DND-41 (cell line): ENCODE results near the gene DSCAML1.

Source experiments
- ATAC-seq: fragments of 200-7000 bp; cut with Tn5 transposase; 3 replicates; pipeline ENCODE4 v1.9.1; 2021; ENCODE audit warnings: low read depth; ENCODE audit not compliant: insufficient read depth
- DNase-seq: peaks from one replicate; pipeline ENCODE4 v3.0.0-alpha.2; 2020
- H2AFZ ChIP-seq: 2 replicates; pipeline ENCODE4 v1.6.0; 2012; ENCODE audit warnings: low read depth, low read length
- H3K27ac ChIP-seq: 2 replicates; pipeline ENCODE4 v1.5.1; 2012; ENCODE audit warnings: low read length, inconsistent platforms
- H3K27me3 ChIP-seq: fragments of 200-600 bp; sonication (generic); 2 replicates; pipeline ENCODE4 v1.6.0; 2012; ENCODE audit warnings: low read length, mild to moderate bottlenecking, inconsistent platforms; ENCODE audit not compliant: insufficient read depth, poor library complexity
- H3K36me3 ChIP-seq: 2 replicates; pipeline ENCODE4 v1.5.1; 2012; ENCODE audit warnings: low read length, inconsistent platforms; ENCODE audit not compliant: insufficient read depth
- H3K4me1 ChIP-seq: 2 replicates; pipeline ENCODE4 v1.5.1; 2012; ENCODE audit warnings: mild to moderate bottlenecking, low read length; ENCODE audit not compliant: insufficient read depth
- H3K4me2 ChIP-seq: 2 replicates; pipeline ENCODE4 v1.6.0; 2012; ENCODE audit warnings: mild to moderate bottlenecking, moderate library complexity, low read length, inconsistent platforms; ENCODE audit not compliant: insufficient read depth
- H3K4me3 ChIP-seq, 2 experiments: fragments of 200-600 bp in 1 of 2; shearing (Covaris generic) in 1 of 2; 2 replicates each; pipeline ENCODE4 v1.5.1; 2012 to 2016; ENCODE audit warnings: inconsistent platforms in 2 of 2, low read length in 2 of 2, mild to moderate bottlenecking in 2 of 2, low read depth in 1 of 2, moderate library complexity in 1 of 2
- H3K79me2 ChIP-seq: 2 replicates; pipeline ENCODE4 v1.6.0; 2012; ENCODE audit warnings: low read length, inconsistent platforms; ENCODE audit not compliant: insufficient read depth
- H3K9ac ChIP-seq: 2 replicates; pipeline ENCODE4 v1.6.0; 2012; ENCODE audit warnings: low read depth, mild to moderate bottlenecking, inconsistent platforms, low read length, moderate library complexity
- H3K9me3 ChIP-seq: 2 replicates; pipeline ENCODE4 v1.5.1; 2012; ENCODE audit warnings: low read length, moderate library complexity, mild to moderate bottlenecking, inconsistent platforms; ENCODE audit not compliant: insufficient read depth, severe bottlenecking
- H4K20me1 ChIP-seq: 2 replicates; pipeline ENCODE4 v1.6.0; 2012; ENCODE audit warnings: low read length; ENCODE audit not compliant: insufficient read depth
- CTCF ChIP-seq: IDR thresholded peaks from 2 replicates; pipeline ENCODE4 v1.5.1; 2012; ENCODE audit warnings: borderline replicate concordance, low read length, moderate library complexity, mild to moderate bottlenecking; ENCODE audit not compliant: poor library complexity, severe bottlenecking; ENCODE audit errors: extremely low read depth
- EZH2 ChIP-seq: IDR thresholded peaks from 3 replicates; pipeline ENCODE4 v1.6.1; 2012; ENCODE audit warnings: borderline replicate concordance, low read depth, mild to moderate bottlenecking, moderate library complexity, low read length, inconsistent platforms; ENCODE audit not compliant: severe bottlenecking

The DSCAML1 gene

GRCh38 chr11:117793583-117793982 lies 3.4 kb downstream of the DSCAML1 start:
- Histone ChIP-seq H3K79me2 (no peaks in the 10 kb centered on the region), H4K20me1 (no peaks in the 10 kb centered on the region; the same call in 1 of the 2 replicates), H3K4me3 (no peak overlapping the region), H3K9ac (no peak overlapping the region), H3K27me3 (no peaks in the 10 kb centered on the region), H3K27ac (no peak overlapping the region), H3K4me2 (no peak overlapping the region), H2AFZ (no peak overlapping the region), H3K4me1 (no peaks in the 10 kb centered on the region), H3K9me3 (no peaks in the 10 kb centered on the region), H3K36me3 (no peaks in the 10 kb centered on the region; the same call in 1 of the 2 replicates)
- TF ChIP-seq EZH2 = no peak
- no peak for TF ChIP-seq CTCF
- no peak for ATAC-seq
- no peak for DNase-seq

GRCh38 chr11:117792992-117793391 lies 4.0 kb downstream of the DSCAML1 start:
- Histone ChIP-seq H3K9me3 (no peaks in the 10 kb centered on the region), H3K27me3 (no peaks in the 10 kb centered on the region), H3K27ac (no peak overlapping the region), H4K20me1 (no peaks in the 10 kb centered on the region; the same call in 1 of the 2 replicates), H3K9ac (no peak overlapping the region), H3K4me3 (no peak overlapping the region), H3K79me2 (no peaks in the 10 kb centered on the region), H3K4me1 (no peaks in the 10 kb centered on the region), H2AFZ (no peak overlapping the region), H3K36me3 (no peaks in the 10 kb centered on the region; the same call in 1 of the 2 replicates), H3K4me2 (no peak overlapping the region)
- ATAC-seq = no peak
- no peak for DNase-seq
- TF ChIP-seq EZH2 = no peak
- no peak for TF ChIP-seq CTCF

GRCh38 chr11:117792241-117792640 lies 4.8 kb downstream of the DSCAML1 start:
- H3K4me1 ChIP-seq = no peaks in the 10 kb centered on the region
- no peaks in the 10 kb centered on the region for H3K79me2 ChIP-seq
- H3K9me3 ChIP-seq = no peaks in the 10 kb centered on the region
- H3K9ac ChIP-seq = no peak overlapping the region
- H4K20me1 ChIP-seq = no peaks in the 10 kb centered on the region; the same call in 1 of the 2 replicates
- ATAC-seq (no peak), DNase-seq (no peak)
- no peak overlapping the region for H2AFZ ChIP-seq
- H3K36me3 ChIP-seq = no peaks in the 10 kb centered on the region; the same call in 1 of the 2 replicates
- no peak for TF ChIP-seq CTCF
- no peak for TF ChIP-seq EZH2
- no peak overlapping the region for H3K4me2 ChIP-seq
- H3K27me3 ChIP-seq = no peaks in the 10 kb centered on the region
- no peak overlapping the region for H3K27ac ChIP-seq
- no peak overlapping the region for H3K4me3 ChIP-seq

- no peak overlapping the region for H2AFZ ChIP-seq
- no peak for DNase-seq
- no peaks in the 10 kb centered on the region for H3K79me2 ChIP-seq
- H3K27ac ChIP-seq = no peak overlapping the region
- no peaks in the 10 kb centered on the region for H3K4me1 ChIP-seq
- no peaks in the 10 kb centered on the region; the same call in 1 of the 2 replicates for H3K36me3 ChIP-seq
- H3K4me3 ChIP-seq = no peak overlapping the region
- H3K4me2 ChIP-seq = no peak overlapping the region
- H3K9me3 ChIP-seq = no peaks in the 10 kb centered on the region
- ATAC-seq = no peak
- H3K27me3 ChIP-seq = no peaks in the 10 kb centered on the region
- no peaks in the 10 kb centered on the region; the same call in 1 of the 2 replicates for H4K20me1 ChIP-seq
- no peak for TF ChIP-seq CTCF
- no peak overlapping the region for H3K9ac ChIP-seq
Measured at GRCh38 chr11:117790279-117790678, 6.7 kb downstream of the DSCAML1 start.
